GM19043 (cell line): ENCODE measurements around the gene ATP9B.

Experiments
- ATAC-seq: cut with Tn5 transposase; IDR thresholded peaks from one replicate; pipeline ENCODE4 v1.9.1; 2021; ENCODE audit warnings: low read depth; ENCODE audit not compliant: unreplicated experiment

Gene ATP9B

DNA sequence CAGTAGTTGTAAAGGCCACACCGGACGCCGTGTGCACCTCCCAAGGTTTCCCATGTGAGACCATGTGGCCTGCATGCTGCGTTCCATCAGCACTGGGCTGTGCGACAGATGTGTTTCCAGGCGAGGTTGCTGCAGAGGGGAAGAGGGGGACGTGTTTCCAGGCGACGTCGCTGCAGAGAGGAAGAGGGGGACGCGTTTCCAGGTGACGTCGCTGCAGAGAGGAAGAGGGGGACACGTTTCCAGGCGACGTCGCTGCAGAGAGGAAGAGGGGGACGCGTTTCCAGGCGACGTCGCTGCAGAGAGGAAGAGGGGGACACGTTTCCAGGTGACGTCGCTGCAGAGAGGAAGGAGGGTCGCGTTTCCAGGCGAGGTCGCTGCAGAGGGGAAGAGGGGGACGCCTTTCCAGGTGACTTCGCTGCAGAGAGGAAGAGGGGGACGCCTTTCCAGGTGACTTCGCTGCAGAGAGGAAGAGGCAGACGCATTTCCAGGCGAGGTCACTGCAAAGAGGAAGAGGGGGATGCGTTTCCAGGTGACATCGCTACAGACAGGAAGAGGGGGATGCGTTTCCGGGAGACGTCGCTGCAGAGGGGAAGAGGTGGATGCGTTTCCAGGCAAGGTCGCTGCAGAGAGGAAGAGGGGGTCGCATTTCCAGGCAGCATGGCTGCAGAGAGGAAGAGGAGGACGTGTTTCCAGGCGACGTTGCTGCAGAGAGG, 351.0 kb downstream of the ATP9B start:
- no peak for ATAC-seq

DNA sequence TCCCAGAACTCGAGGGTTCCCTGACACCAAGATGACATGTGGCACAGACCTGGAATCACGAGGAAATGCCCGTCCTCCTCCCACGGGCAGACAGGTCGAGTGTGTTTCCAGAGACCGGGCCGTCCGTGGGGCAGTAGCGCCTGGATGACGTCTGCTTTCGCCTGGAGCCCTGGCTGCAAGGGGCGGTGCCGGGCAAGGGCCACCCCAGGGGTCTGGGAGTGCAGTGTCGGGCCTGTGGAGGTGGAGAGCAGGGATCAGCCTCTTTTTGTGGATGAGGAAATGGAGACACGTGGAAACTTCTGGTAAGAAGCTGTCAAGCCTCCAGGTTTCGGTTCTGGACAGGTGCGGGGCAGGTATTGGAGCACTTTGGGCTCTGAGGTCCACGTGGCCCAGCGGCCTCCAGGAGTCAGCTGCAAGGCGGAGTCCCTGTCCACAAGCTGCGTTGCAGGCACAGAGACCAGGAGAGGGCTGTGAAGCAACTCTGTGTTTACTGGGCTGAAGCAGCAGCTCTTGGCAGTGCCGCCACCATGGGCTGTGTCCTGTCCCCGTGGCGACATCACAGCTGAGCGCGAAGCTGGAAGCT, 352.2 kb downstream of the ATP9B start:
- no peak for ATAC-seq

DNA sequence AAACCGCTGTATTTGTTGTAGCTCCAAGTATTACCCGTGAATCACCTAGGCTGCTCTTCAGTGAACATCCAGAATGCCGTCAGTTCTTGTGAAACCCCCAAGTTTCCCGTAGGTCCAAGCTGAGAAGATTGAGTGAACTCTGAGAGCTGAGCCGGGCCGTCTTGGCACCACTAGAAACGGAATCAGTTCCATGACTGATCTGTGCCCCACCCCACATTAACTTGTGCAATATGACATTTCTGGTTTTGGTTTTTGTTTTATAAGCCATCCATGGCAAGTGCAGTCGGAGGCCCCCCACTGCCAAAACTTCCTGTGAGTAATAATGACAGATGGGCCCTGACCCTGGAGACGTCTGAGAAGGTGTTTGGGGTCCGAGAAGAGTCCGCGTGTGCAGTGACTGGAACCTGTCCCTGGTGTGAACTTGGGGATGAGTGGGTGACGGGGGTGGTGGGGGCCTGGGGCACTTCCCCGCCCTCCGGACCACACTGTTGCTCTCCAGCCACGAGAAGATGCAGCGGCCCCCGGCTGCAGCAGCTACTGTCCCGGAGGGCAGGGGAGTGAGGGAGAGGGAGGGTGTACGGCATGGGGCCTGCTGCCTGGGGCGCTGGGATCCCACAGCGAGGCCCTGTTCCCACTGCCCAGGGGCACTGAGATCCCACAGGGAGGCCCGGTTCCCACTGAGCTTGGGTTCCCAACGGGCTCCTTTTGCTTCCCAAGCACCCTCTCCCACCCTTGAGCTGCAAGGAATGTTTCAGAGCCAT, 353.0 kb downstream of the ATP9B start:
- peak; percentile 58 for ATAC-seq

DNA sequence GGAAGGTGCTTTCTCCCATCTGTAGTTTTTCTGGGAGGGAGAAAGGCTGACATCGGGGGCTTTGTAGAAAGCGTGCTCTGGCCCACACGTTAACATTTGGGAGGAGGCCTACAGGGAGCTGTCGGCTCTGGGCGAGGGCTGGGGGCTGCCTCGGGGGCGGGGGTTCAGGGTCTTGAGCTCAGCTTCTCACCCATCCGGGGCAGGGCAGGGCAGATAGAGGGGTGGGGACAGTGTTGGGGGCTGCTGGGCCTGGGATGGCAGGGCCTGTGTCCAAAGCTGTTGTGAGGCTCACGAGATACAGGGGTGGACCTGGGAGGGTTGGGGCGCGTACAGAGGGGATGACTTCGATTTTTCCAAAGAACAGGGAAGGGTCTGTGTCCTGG, 353.6 kb downstream of the ATP9B start:
- ATAC-seq = no peak

DNA sequence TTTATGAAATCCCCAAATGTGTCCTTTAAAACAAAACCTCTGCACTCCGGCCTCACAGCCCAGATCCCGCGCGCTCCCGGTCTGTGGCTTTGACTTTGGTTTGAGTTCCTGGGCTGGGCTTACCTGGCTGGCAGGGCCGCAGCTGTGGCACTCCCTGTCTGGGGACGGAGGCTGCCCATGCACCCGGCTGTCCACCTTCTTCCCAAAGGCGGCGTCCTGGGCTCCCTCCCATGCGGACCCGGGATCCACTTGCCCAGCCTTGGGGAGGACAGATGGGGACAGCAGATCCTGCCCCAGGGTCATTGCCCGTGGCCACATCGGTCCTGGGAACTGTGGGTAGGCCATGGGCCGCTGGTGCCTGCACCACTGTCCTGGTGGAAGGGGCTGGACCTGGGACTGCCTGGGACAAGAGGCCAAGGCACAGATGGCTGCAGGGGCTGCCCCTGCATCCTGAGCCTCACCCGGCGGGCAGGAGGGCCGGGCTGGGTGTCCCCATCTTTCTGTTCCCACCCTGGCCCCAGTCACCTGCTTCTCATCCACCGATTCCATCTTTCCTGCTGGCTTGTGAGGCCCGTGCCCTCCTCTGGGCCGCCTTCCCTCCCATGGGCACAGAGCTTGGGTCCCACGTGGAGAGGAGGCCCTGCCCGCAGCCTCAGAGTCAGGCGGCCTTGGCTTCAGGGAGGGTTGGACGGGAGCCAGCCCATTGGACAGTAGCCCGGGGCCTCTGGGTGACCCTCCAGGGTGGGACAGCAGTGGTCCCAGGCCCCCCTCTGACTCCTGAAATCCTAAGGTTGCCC, 354.2 kb downstream of the ATP9B start:
- no peak for ATAC-seq

DNA sequence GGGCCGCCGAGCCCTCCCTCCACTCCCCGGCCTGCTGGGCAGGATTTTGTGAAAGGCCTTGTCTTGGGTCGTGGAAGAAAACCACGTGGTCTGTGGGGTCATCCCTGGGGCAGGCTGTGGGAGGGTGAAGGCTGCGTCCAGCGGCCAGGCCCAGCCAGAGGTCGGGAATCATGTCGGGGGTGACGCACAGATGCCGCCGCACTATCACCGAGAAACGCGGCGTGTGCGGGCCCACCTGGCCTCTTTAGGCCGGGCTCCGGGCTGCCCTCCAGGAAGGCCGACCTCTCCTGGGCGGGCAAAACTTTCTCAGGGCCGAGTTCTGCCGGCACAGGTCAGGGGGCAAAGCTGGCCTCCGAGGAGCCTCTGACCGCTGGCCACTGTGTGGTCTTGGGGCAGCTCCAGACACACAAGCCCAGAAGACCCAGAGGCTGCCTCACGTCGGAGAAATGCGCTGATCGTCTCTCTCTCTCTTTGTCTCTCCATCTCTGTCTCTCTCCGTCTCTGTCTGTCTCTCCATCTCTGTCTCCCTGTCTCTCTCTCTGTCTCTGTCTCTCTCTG, 354.9 kb downstream of the ATP9B start:
- ATAC-seq = no peak

DNA sequence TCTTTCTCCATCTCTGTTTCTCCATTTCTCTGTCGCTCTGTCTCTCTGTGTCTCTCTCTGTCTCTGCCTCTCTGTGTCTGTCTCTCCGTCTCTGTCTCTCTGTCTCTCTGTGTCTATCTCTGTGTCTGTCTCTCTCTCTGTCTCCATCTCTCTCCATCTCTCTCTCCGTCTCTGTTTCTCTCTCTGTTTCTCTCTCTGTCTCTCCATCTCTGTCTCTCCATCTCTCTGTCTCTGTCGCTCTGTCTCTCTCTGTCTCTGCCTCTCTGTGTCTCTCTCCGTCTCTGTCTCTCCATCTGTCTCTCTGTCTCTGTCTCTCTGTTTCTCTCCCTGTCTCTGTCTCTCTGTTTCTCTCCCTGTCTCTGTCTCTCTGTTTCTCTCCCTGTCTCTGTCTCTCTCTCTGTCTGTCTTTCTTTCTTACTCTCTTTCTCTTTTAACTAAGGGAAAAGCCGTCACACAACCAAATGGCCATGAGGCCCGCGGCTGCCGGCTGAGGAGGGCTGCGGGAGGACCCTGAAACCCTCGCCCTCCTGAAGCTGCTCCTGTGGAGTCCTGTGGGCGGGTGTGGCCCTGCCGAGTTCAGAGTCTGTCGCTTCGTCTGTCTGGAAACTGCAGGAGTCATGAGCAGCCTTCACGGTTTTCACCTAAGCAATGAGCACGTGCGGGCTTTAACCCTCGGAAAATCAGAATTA, 355.8 kb downstream of the ATP9B start:
- no peak for ATAC-seq

DNA sequence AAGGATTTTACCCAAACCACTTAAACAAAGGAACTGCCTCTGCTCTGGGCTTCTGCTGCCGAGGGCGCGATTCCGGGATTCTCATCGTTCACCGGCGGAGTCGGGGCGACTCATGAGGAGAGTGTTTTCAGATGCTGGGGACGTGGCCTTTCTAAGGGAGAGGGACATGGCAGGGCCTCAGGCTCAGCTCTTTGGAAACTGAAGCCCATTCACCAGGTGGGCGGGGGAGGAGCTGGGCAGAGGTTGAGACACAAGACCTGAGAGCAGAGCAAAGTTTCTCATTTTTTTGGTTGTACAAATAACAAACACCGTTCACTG, 356.3 kb downstream of the ATP9B start:
- ATAC-seq = no peak

DNA sequence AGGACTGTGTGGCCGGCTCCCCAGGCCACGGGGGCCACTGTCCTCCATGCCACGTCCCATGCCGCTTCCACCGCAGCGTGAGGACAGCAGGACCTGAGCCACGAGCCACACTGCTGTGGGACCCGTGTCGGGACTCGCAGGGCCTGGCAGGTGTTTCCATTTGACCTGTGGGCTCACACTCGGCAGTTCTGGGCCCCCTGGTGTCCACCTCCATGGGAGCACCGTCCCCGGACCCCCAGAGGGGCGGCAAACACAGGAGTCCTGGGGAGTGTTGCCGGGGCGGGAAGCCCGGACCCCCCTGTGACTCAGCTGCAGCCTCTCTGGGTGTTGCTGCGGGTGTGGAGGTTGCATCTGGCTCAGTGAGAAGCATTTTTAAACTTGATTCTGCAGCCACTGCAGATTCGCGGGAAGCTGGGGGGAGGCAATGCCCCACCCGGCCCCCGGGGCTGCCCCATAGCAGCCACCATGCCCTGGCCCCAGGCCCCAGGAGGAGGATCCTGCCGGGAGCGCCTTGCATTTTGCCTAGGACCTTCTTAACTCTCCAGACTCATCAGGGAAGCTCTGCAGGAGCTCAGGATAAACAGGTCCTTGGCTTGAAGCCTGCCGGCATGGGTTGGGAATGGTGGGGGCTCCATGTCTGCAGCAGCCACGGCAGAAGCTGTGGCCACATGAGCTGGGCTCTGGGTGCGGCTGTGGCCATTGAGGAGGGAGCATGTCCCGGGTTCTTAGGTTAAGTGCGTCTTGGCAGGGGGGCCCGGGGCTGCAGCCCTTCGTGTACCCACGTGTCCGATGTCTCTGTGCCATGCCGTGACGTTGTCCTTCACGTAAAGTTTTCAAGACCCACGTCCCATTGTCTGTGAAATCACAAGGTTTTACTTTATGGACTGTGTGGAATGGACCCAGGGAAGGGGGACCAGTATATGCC, 357.4 kb downstream of the ATP9B start:
- no peak for ATAC-seq

DNA sequence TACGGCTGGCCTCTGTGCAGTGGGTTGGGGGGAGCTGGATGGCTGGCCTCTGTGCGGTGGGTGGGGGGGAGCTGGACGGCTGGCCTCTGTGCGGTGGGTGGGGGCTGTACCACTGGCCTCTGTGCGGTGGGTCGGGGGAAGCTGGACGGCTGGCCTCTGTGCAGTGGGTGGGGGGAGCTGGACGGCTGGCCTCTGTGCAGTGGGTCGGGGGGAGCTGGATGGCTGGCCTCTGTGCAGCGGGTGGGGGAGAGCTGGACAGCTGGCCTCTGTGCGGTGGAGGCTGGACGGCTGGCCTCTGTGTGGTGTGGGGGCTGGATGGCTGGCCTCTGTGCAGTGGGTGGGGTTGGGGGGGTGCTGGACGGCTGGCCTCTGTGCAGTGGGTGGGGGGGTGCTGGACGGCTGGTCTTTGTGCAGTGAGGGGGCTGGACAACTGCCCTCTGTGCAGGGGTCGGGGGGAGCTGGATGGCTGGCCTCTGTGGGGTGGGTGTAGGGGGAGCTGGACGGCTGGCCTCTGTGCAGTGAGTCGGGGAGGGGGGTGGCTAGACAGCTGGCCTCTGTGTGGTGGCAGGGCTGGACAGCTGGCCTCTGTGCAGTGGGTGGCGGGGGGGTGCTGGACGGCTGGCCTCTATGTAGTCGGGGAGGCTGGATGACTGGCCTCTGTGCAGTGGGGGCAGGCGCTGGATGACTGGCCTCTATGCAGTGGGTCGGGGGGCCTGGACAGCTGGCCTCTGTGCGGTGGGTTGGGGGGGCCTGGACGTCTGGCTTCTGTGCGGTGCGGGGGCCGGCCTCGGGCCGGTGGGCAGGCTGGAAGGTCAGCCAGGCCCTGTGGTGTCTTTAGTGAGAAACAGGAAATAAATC, 358.4 kb downstream of the ATP9B start:
- ATAC-seq = no peak
